Panc1 (cell line): ENCODE data around the gene MAG. TPM values are rescaled to one million over a fixed set of nuclear protein-coding genes. Genes with fewer than 3 reads are reported as not detected.

Experiments used
- ATAC-seq: fragments of 200-7000 bp; cut with Tn5 transposase; 2 replicates; pipeline ENCODE4 v1.9.1; 2020; ENCODE audit warnings: mild to moderate bottlenecking, moderate library complexity
- BruUV-seq: library from RNA; stranded (reverse); fragments of 400-500 nt; replicated peaks from 2 replicates; lab custom pipeline; 2021; lab: Mats Ljungman, UMichigan
- CTCF ChIA-PET: fragments of 300-600 bp; sonication (Branson Sonifier 250); formaldehyde crosslinking; loops from one replicate; lab custom pipeline; 2022; ENCODE audit warnings: antibody characterized with exemption; lab: Charles Lee
- POLR2A ChIA-PET: fragments of 300-600 bp; sonication (Branson Sonifier 250); formaldehyde crosslinking; loops from one replicate; lab custom pipeline; 2022; ENCODE audit warnings: antibody characterized with exemption; lab: Charles Lee
- DNase-seq: peaks from one replicate; pipeline ENCODE4 v3.0.0-alpha.2; 2010; ENCODE audit warnings: low read depth, low spot score
- H3K27ac ChIP-seq: 2 replicates; pipeline ENCODE4 v1.5.1; 2011; ENCODE audit warnings: mild to moderate bottlenecking, low read length, inconsistent platforms
- H3K27me3 ChIP-seq: fragments of 200-500 bp; sonication (Bioruptor generic); 2 replicates; pipeline ENCODE4 v1.6.0; 2014; ENCODE audit warnings: low read length, inconsistent platforms; ENCODE audit not compliant: control insufficient read depth, insufficient read depth
- H3K36me3 ChIP-seq: fragments of 200-500 bp; sonication (Bioruptor generic); 2 replicates; pipeline ENCODE4 v1.5.1; 2014; ENCODE audit warnings: inconsistent platforms, mild to moderate bottlenecking, low read length, moderate library complexity; ENCODE audit not compliant: control insufficient read depth, insufficient read depth
- H3K4me1 ChIP-seq: 2 replicates; pipeline ENCODE4 v1.5.1; 2011; ENCODE audit warnings: inconsistent platforms, mild to moderate bottlenecking, low read length, moderate library complexity; ENCODE audit not compliant: control insufficient read depth, insufficient read depth
- H3K4me3 ChIP-seq, 2 experiments: 2 replicates each; pipeline ENCODE4 v1.5.1; 2011 to 2012; ENCODE audit warnings: low read depth in 2 of 2, low read length in 2 of 2, mild to moderate bottlenecking in 2 of 2, inconsistent platforms in 1 of 2, moderate library complexity in 1 of 2
- H3K9me3 ChIP-seq: fragments of 200-500 bp; sonication (Bioruptor generic); 2 replicates; pipeline ENCODE4 v1.5.1; 2014; ENCODE audit warnings: low read depth, mild to moderate bottlenecking, inconsistent platforms, low read length, moderate library complexity; ENCODE audit not compliant: control insufficient read depth, insufficient read depth
- POLR2AphosphoS5 ChIP-seq: IDR thresholded peaks from 2 replicates; pipeline ENCODE4 v1.6.1; 2012; ENCODE audit warnings: mild to moderate bottlenecking, low read depth, low read length, moderate library complexity
- REST ChIP-seq, 2 experiments: IDR thresholded peaks; 2 replicates each; pipeline ENCODE4 v1.6.1; 2011 to 2012; ENCODE audit warnings: low read depth in 2 of 2, control low read depth in 1 of 2, low read length in 1 of 2, mild to moderate bottlenecking in 1 of 2, moderate library complexity in 1 of 2; ENCODE audit not compliant: insufficient read depth in 1 of 2
- SIN3A ChIP-seq: IDR thresholded peaks from 2 replicates; pipeline ENCODE4 v1.6.1; 2012; ENCODE audit warnings: low read depth, mild to moderate bottlenecking, low read length, moderate library complexity, borderline replicate concordance; ENCODE audit not compliant: insufficient read depth
- TCF7L2 ChIP-seq: IDR thresholded peaks from 2 replicates; pipeline ENCODE4 v1.6.1; 2011; ENCODE audit warnings: mild to moderate bottlenecking, low read depth, low read length, inconsistent platforms
- in situ Hi-C: cut with HindIII; loops from 2 replicates; pipeline ENCODE4 v1.10.0; 2016; ENCODE audit warnings: low sequenced_read_pairs, low pct_unique_long_range_greater_than_20kb
- intact Hi-C: fragments of 100-400 bp; cut with micrococcal nuclease; formaldehyde crosslinking; loops from one replicate; pipeline ENCODE4 v1.10.0; 2022; ENCODE audit not compliant: unreplicated experiment
- total RNA-seq: library from RNA; stranded (reverse); gene quantifications from one replicate; pipeline ENCODE4 v1.2.1, GENCODE V29; 2021; ENCODE audit not compliant: unreplicated experiment
- TF ChIP-seq, protein P1 (sequence below): fragments of 450-650 bp; IDR thresholded peaks from 2 replicates; pipeline ENCODE4 v1.5.1; 2017; ENCODE audit warnings: mild to moderate bottlenecking

Gene MAG
- total RNA-seq, 1 experiment from 2014 or later = not detected

- no peak for TF ChIP-seq POLR2AphosphoS5
- Histone ChIP-seq H3K9me3 (no peaks in the 10 kb centered on the region), H3K27me3 (no peaks in the 10 kb centered on the region; the same call in 1 of the 2 replicates), H3K4me3 (no peak overlapping the region), H3K27ac (no peak overlapping the region), H3K36me3 (no peaks in the 10 kb centered on the region), H3K4me1 (no peaks in the 10 kb centered on the region)
- ATAC-seq = no peak
- in situ Hi-C loops = no loop called here
- DNase-seq = no peak
- BruUV-seq = no TSS peak
- CTCF ChIA-PET = interaction anchor here (0.5 kb wide), 1 partner anchor 127 kb away, joined by 5 read pairs; no protein-coding TSS in a partner anchor
- intact Hi-C loops = no loop called here
- POLR2A ChIA-PET = no interaction called here
Observed at GRCh38 chr19:35294859-35295791, 3.2 kb downstream of the MAG start.

DNA sequence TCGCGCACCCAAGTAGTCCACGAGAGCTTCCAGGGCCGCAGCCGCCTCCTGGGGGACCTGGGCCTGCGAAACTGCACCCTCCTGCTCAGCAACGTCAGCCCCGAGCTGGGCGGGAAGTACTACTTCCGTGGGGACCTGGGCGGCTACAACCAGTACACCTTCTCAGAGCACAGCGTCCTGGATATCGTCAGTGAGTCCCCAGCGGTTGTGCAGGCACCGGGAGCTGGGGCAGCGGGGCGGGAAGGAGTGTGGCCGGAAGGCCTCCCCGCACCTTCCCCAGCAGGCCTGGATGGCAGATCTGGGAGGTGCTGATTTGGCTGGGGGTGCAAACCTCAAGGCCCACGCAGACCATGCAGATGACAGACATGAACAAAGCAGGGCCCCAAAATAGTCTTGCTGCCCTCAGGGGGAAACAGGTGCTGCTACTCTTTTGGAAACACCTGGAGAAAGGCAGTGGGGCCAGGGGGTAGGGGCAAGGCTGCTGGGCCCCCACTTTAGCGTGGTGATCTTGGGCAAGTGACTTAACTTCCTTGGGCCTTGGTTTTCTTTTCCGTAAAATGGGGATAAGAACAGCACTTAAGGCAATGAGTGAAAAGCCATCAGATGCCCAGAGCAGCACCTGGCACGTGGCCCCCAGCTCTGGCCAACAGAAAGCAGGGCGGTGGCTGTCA lies 4.0 kb downstream of the MAG start:
- H3K9me3 ChIP-seq = no peaks in the 10 kb centered on the region
- DNase-seq (no peak), ATAC-seq (peak; percentile 32)
- BruUV-seq = no TSS peak
- no peak overlapping the region for H3K27ac ChIP-seq
- no peaks in the 10 kb centered on the region; the same call in 1 of the 2 replicates for H3K27me3 ChIP-seq
- no peak for TF ChIP-seq TCF7L2
- TF ChIP-seq REST (IDR thresholded peaks at IDR 0.05; ENCODE audit: insufficient read depth in 1 of 2, low read depth in 2 of 2, low read length in 1 of 2) = no peak
- no peak for TF ChIP-seq POLR2AphosphoS5
- TF ChIP-seq SIN3A = no peak
- TF ChIP-seq, protein P1, sequence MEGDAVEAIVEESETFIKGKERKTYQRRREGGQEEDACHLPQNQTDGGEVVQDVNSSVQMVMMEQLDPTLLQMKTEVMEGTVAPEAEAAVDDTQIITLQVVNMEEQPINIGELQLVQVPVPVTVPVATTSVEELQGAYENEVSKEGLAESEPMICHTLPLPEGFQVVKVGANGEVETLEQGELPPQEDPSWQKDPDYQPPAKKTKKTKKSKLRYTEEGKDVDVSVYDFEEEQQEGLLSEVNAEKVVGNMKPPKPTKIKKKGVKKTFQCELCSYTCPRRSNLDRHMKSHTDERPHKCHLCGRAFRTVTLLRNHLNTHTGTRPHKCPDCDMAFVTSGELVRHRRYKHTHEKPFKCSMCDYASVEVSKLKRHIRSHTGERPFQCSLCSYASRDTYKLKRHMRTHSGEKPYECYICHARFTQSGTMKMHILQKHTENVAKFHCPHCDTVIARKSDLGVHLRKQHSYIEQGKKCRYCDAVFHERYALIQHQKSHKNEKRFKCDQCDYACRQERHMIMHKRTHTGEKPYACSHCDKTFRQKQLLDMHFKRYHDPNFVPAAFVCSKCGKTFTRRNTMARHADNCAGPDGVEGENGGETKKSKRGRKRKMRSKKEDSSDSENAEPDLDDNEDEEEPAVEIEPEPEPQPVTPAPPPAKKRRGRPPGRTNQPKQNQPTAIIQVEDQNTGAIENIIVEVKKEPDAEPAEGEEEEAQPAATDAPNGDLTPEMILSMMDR = no peak
- ChIA-PET CTCF (no interaction called here), POLR2A (no interaction called here)
- H3K36me3 ChIP-seq = no peaks in the 10 kb centered on the region
- H3K4me1 ChIP-seq = no peaks in the 10 kb centered on the region
- in situ Hi-C loops (no loop called here), intact Hi-C loops (no loop called here)
- H3K4me3 ChIP-seq = no peak overlapping the region
